AG10803 (cell line): ENCODE measurements around the gene PCK2.
A peak's percentile ranks its signal among the peaks of the same experiment; 100 is the strongest.

Experiments used
- DNase-seq: peaks from one replicate; pipeline ENCODE4 v3.0.0; 2010; ENCODE audit warnings: low read depth
- H3K4me3 ChIP-seq: 2 replicates; pipeline ENCODE4 v1.5.1; 2011; ENCODE audit warnings: mild to moderate bottlenecking, low read length, control low read depth
- CTCF ChIP-seq: conservative IDR thresholded peaks from 2 replicates; pipeline ENCODE4 v1.5.1; 2011; ENCODE audit warnings: mild to moderate bottlenecking, low read length, control low read depth, inconsistent platforms

PCK2 gene

GRCh38 chr14:24136684-24137528, 42.8 kb downstream of the PCK2 start:
- peak overlapping the region; percentile 79 for H3K4me3 ChIP-seq
- DNase-seq = no peak
- TF ChIP-seq CTCF = no peak

- no peak for TF ChIP-seq CTCF
- H3K4me3 ChIP-seq = peak overlapping the region; percentile 79
- no peak for DNase-seq
Observed at GRCh38 chr14:24137529-24138395, 43.7 kb downstream of the PCK2 start.

- no peak overlapping the region for H3K4me3 ChIP-seq
- no peak for TF ChIP-seq CTCF
- DNase-seq = no peak
Observed at GRCh38 chr14:24138396-24139271, 44.5 kb downstream of the PCK2 start.

GRCh38 chr14:24139272-24139934, 45.3 kb downstream of the PCK2 start:
- DNase-seq = no peak
- no peak for TF ChIP-seq CTCF
- no peak overlapping the region for H3K4me3 ChIP-seq

- peak within 1 kb of the TSS; percentile 93 for H3K4me3 ChIP-seq
- TF ChIP-seq CTCF = peak; percentile 32
- DNase-seq = peak; percentile 98
Observed at GRCh38 chr14:24141097-24141880, 47.2 kb downstream of the PCK2 start, which contains the start of gene EMC9. Gene EMC9, minus strand, starts transcription at chr14:24141591. Its CDS starts 287 bp downstream, at chr14:24141304.

- no peak for TF ChIP-seq CTCF
- H3K4me3 ChIP-seq = no peak overlapping the region
- DNase-seq = peak; percentile 36
Observed at GRCh38 chr14:24143511-24143910, 49.4 kb downstream of the PCK2 start.
